ENCODE measurements around the gene VPS72.

DNA sequence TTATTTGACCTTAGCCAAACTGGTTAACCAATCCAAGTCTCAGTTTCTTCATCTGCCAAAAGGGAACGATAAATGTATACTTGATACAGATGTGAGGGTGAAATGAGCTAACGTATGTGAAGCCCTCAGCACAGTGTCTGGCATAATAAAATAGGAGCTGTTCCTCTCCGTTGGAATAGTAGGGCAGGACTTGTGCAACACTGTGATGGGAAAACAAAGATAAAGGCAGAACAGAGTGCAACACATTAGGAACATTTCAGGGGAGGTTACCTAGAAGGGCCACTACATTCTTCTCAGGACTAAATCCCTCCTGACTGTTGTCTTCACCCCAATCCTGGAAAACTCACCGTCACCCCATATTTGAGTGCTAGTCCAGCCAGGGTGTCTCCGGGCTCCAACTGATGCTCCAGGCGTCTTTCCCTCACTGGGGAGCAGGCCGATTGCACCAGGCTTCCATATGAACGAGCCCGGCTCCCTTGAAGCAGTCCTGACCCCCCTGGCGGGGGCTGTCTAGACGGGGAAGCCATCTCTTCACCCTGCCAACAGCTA is 25.2 kb downstream of the VPS72 start:
- TF ChIP-seq, protein P1, sequence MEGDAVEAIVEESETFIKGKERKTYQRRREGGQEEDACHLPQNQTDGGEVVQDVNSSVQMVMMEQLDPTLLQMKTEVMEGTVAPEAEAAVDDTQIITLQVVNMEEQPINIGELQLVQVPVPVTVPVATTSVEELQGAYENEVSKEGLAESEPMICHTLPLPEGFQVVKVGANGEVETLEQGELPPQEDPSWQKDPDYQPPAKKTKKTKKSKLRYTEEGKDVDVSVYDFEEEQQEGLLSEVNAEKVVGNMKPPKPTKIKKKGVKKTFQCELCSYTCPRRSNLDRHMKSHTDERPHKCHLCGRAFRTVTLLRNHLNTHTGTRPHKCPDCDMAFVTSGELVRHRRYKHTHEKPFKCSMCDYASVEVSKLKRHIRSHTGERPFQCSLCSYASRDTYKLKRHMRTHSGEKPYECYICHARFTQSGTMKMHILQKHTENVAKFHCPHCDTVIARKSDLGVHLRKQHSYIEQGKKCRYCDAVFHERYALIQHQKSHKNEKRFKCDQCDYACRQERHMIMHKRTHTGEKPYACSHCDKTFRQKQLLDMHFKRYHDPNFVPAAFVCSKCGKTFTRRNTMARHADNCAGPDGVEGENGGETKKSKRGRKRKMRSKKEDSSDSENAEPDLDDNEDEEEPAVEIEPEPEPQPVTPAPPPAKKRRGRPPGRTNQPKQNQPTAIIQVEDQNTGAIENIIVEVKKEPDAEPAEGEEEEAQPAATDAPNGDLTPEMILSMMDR (IDR thresholded peaks at IDR 0.05 in 4 of 5, conservative IDR thresholded peaks at IDR 0.05 in 1 of 5), result no peak
- no peak for TF ChIP-seq POLR2A (IDR thresholded peaks at IDR 0.05)
